Measurements from ENCODE around the gene NAA50. TPM values are rescaled to one million over a fixed set of nuclear protein-coding genes. Genes with fewer than 3 reads are reported as not detected.

NAA50 gene
- total RNA-seq = 10 to 100 TPM; 57.9 to 63.2 TPM
- polyA plus RNA-seq = 10 to 100 TPM; 41.9 to 65.9 (median 62.4) TPM
- 36.4 to 298 (median 110) reads per million in 6 experiments for total RNA-seq

GRCh38 chr3:113745756-113746547 is at the start of gene NAA50:
Gene NAA50 (minus strand): TSS chr3:113746249. CDS start chr3:113745949, 300 bp downstream.
- Mint-ChIP-seq H3K27ac (peak within 1 kb of the TSS; percentile 99 to 100 (median 100)), H3K27me3 (no peaks in the 10 kb centered on the region), H3K4me1 (peaks cover 34 to 78% (median 68%) of the 10 kb centered on the region in 4 donors), H3K36me3 (peaks cover 0 to 9% (median 0%) of the 10 kb centered on the region in 3 donors), H3K4me3 (peak within 1 kb of the TSS; percentile 93 to 100 (median 98)), H3K9me3 (no peaks in the 10 kb centered on the region)
- POLR2A ChIA-PET = interaction anchor here (0.7 to 3.7 kb wide), 18 partner anchors 9 to 1400 kb away, joined by 3 to 82 read pairs (median 4); partner anchors contain the start of genes GRAMD1C, SPICE1 and USF3
- ATAC-seq = peak; percentile 73 to 74
- DNase-seq = peak; percentile 89 to 98 (median 92)

GRCh38 chr3:113795693-113796092 is 49.6 kb upstream of the NAA50 start:
- Mint-ChIP-seq H3K4me3 (no peak overlapping the region), H3K9me3 (no peaks in the 10 kb centered on the region), H3K27me3 (no peaks in the 10 kb centered on the region), H3K27ac (no peak overlapping the region), H3K4me1 (peaks cover 0 to 2% (median 0%) of the 10 kb centered on the region in 4 donors), H3K36me3 (peaks cover 4 to 78% (median 12%) of the 10 kb centered on the region in 3 donors)
- POLR2A ChIA-PET = no interaction called here
- ATAC-seq (no peak), DNase-seq (no peak)

GRCh38 chr3:113794526-113794925 is 48.5 kb upstream of the NAA50 start:
- no peak overlapping the region for H3K27ac Mint-ChIP-seq
- POLR2A ChIA-PET = no interaction called here
- peaks cover 4 to 75% (median 14%) of the 10 kb centered on the region in 3 donors for H3K36me3 Mint-ChIP-seq
- no peak for DNase-seq
- no peak overlapping the region for H3K4me3 Mint-ChIP-seq
- H3K27me3 Mint-ChIP-seq = no peaks in the 10 kb centered on the region
- H3K4me1 Mint-ChIP-seq = peaks cover 0 to 2% (median 0%) of the 10 kb centered on the region in 4 donors
- H3K9me3 Mint-ChIP-seq = no peaks in the 10 kb centered on the region
- ATAC-seq = no peak

GRCh38 chr3:113791381-113791780 is 45.3 kb upstream of the NAA50 start:
- POLR2A ChIA-PET = no interaction called here
- H3K27ac Mint-ChIP-seq = peak overlapping the region in 1 of 10 donors; percentile 6
- ATAC-seq = no peak

GRCh38 chr3:113783980-113784379 is 37.9 kb upstream of the NAA50 start:
- Mint-ChIP-seq H3K27me3 (no peaks in the 10 kb centered on the region), H3K4me1 (peaks cover 0 to 10% (median 3%) of the 10 kb centered on the region in 4 donors), H3K4me3 (no peak overlapping the region), H3K36me3 (peaks cover 0 to 60% (median 3%) of the 10 kb centered on the region in 3 donors), H3K9me3 (no peaks in the 10 kb centered on the region), H3K27ac (peak overlapping the region in 5 of 10 donors; percentile 3 to 75 (median 51))
- POLR2A ChIA-PET = no interaction called here
- ATAC-seq = no peak
- DNase-seq = no peak

More at GRCh38 chr3:113791381-113791780, 45.3 kb upstream of the NAA50 start:
- no peaks in the 10 kb centered on the region for H3K9me3 Mint-ChIP-seq
- H3K36me3 Mint-ChIP-seq = peaks cover 4 to 73% (median 12%) of the 10 kb centered on the region in 3 donors
- no peak for DNase-seq
- peaks cover 0 to 2% (median 0%) of the 10 kb centered on the region in 4 donors for H3K4me1 Mint-ChIP-seq
- H3K4me3 Mint-ChIP-seq = no peak overlapping the region
- H3K27me3 Mint-ChIP-seq = no peaks in the 10 kb centered on the region

GRCh38 chr3:113783463-113783862 is 37.4 kb upstream of the NAA50 start:
- H3K4me3 Mint-ChIP-seq = no peak overlapping the region
- H3K36me3 Mint-ChIP-seq = peaks cover 0 to 56% (median under 1%) of the 10 kb centered on the region in 3 donors
- H3K4me1 Mint-ChIP-seq = peaks cover 0 to 10% (median 3%) of the 10 kb centered on the region in 4 donors
- no peak for DNase-seq
- no peaks in the 10 kb centered on the region for H3K27me3 Mint-ChIP-seq
- peak overlapping the region in 1 of 10 donors; percentile 3 for H3K27ac Mint-ChIP-seq
- no peaks in the 10 kb centered on the region for H3K9me3 Mint-ChIP-seq
- POLR2A ChIA-PET = no interaction called here
- ATAC-seq = peak in 1 of 2 donors; percentile 16

GRCh38 chr3:113776564-113776963 is 30.5 kb upstream of the NAA50 start:
- DNase-seq = no peak
- Mint-ChIP-seq H3K27ac (peak overlapping the region in 1 of 10 donors; percentile 13), H3K27me3 (no peaks in the 10 kb centered on the region), H3K9me3 (no peaks in the 10 kb centered on the region), H3K4me3 (no peak overlapping the region), H3K36me3 (peaks cover 0 to 22% (median 4%) of the 10 kb centered on the region in 3 donors), H3K4me1 (peaks cover 10 to 28% (median 20%) of the 10 kb centered on the region in 4 donors)
- ATAC-seq = no peak
- POLR2A ChIA-PET = no interaction called here

- H3K4me3 Mint-ChIP-seq = no peak overlapping the region
- no peak for ATAC-seq
- H3K27me3 Mint-ChIP-seq = no peaks in the 10 kb centered on the region
- H3K27ac Mint-ChIP-seq = peak overlapping the region in 1 of 10 donors; percentile 41
- peaks cover 10 to 28% (median 20%) of the 10 kb centered on the region in 4 donors for H3K4me1 Mint-ChIP-seq
- H3K36me3 Mint-ChIP-seq = peaks cover 0 to 15% (median 4%) of the 10 kb centered on the region in 3 donors
- POLR2A ChIA-PET = no interaction called here
- H3K9me3 Mint-ChIP-seq = no peaks in the 10 kb centered on the region
- no peak for DNase-seq
These were observed 29.5 kb upstream of the NAA50 start for GRCh38 chr3:113775516-113775915.

- peaks cover 0 to 13% (median 4%) of the 10 kb centered on the region in 3 donors for H3K36me3 Mint-ChIP-seq
- POLR2A ChIA-PET = no interaction called here
- H3K27me3 Mint-ChIP-seq = no peaks in the 10 kb centered on the region
- peaks cover 10 to 28% (median 20%) of the 10 kb centered on the region in 4 donors for H3K4me1 Mint-ChIP-seq
- peak overlapping the region in 1 of 10 donors; percentile 4 for H3K27ac Mint-ChIP-seq
- DNase-seq (no peak), ATAC-seq (no peak)
- H3K9me3 Mint-ChIP-seq = no peaks in the 10 kb centered on the region
- H3K4me3 Mint-ChIP-seq = no peak overlapping the region
These were observed 27.3 kb upstream of the NAA50 start for GRCh38 chr3:113773381-113773780.

- Mint-ChIP-seq H3K9me3 (no peaks in the 10 kb centered on the region), H3K27ac (peak overlapping the region in 2 of 10 donors; percentile 8 to 14), H3K36me3 (peaks cover 0 to 15% (median 4%) of the 10 kb centered on the region in 3 donors), H3K27me3 (no peaks in the 10 kb centered on the region), H3K4me1 (peaks cover 9 to 20% (median 13%) of the 10 kb centered on the region in 4 donors), H3K4me3 (no peak overlapping the region)
- no peak for DNase-seq
- no peak for ATAC-seq
- POLR2A ChIA-PET = no interaction called here
These were observed 25.9 kb upstream of the NAA50 start for GRCh38 chr3:113771993-113772392.

- ATAC-seq = no peak
- Mint-ChIP-seq H3K36me3 (peaks cover 0 to 17% (median 4%) of the 10 kb centered on the region in 3 donors), H3K9me3 (no peaks in the 10 kb centered on the region), H3K4me3 (no peak overlapping the region), H3K4me1 (peaks cover 5 to 13% (median 8%) of the 10 kb centered on the region in 4 donors), H3K27me3 (no peaks in the 10 kb centered on the region), H3K27ac (no peak overlapping the region)
- no peak for DNase-seq
- POLR2A ChIA-PET = no interaction called here
These were observed 23.5 kb upstream of the NAA50 start for GRCh38 chr3:113769551-113769950.

GRCh38 chr3:113764698-113765097 is 18.6 kb upstream of the NAA50 start:
- Mint-ChIP-seq H3K4me1 (peaks cover 0 to 7% (median 0%) of the 10 kb centered on the region in 4 donors), H3K27me3 (no peaks in the 10 kb centered on the region), H3K27ac (no peak overlapping the region), H3K9me3 (no peaks in the 10 kb centered on the region), H3K36me3 (peaks cover 0 to 15% (median 0%) of the 10 kb centered on the region in 3 donors), H3K4me3 (no peak overlapping the region)
- no peak for DNase-seq
- POLR2A ChIA-PET = no interaction called here
- no peak for ATAC-seq

Data from naive thymus-derived CD8-positive, alpha-beta T cell (primary cell).